Kidney (tissue), 14 donors: ENCODE results near the gene LRCOL1. TPM values are rescaled to one million over a fixed set of nuclear protein-coding genes. Genes with fewer than 3 reads are reported as not detected.

Experiments used
- DNase-seq, 5 donors: peaks; one replicate each; pipeline ENCODE4 v3.0.0-alpha.2; 2013 to 2020
- FAIRE-seq: peaks from 2 replicates; lab custom pipeline; 2012; peaks lifted over from hg19 to GRCh38; lab: Jason Lieb, UNC
- H3K27ac ChIP-seq, 2 donors: one replicate each; pipeline ENCODE4 v1.7.0; 2013; ENCODE audit warnings: low read depth in 2 of 2, low read length in 2 of 2, inconsistent platforms in 1 of 2
- H3K27me3 ChIP-seq: one replicate; pipeline ENCODE4 v1.7.1; 2013; ENCODE audit warnings: low read length, inconsistent platforms; ENCODE audit not compliant: control insufficient read depth, insufficient read depth
- H3K36me3 ChIP-seq, 3 donors: one replicate each; pipeline versions ENCODE4 v1.7.0 to v1.7.1; 2013; ENCODE audit warnings: low read length in 3 of 3, control low read depth in 1 of 3, inconsistent platforms in 1 of 3; ENCODE audit not compliant: insufficient read depth in 3 of 3, control insufficient read depth in 2 of 3
- H3K4me1 ChIP-seq, 3 donors: one replicate each; pipeline versions ENCODE4 v1.7.0 to v1.7.1; 2013; ENCODE audit warnings: low read length in 3 of 3, inconsistent platforms in 1 of 3, low read depth in 1 of 3; ENCODE audit not compliant: control insufficient read depth in 2 of 3, insufficient read depth in 2 of 3
- H3K4me3 ChIP-seq, 3 donors: one replicate each; pipeline versions ENCODE4 v1.7.0 to v1.8.1; 2013; ENCODE audit warnings: low read length in 3 of 3, control low read depth in 1 of 3, inconsistent platforms in 1 of 3
- H3K9ac ChIP-seq, 3 donors: one replicate each; pipeline versions ENCODE4 v1.7.0 to v1.7.1; 2013; ENCODE audit warnings: low read length in 3 of 3, control low read depth in 1 of 3, inconsistent platforms in 1 of 3
- H3K9me3 ChIP-seq, 3 donors: one replicate each; pipeline versions ENCODE4 v1.7.0 to v1.7.1; 2013; ENCODE audit warnings: low read length in 3 of 3, control low read depth in 1 of 3, inconsistent platforms in 1 of 3; ENCODE audit not compliant: control insufficient read depth in 2 of 3, insufficient read depth in 1 of 3
- CTCF ChIP-seq: IDR thresholded peaks from 3 replicates; pipeline ENCODE4 v1.5.1; 2012; ENCODE audit warnings: mild to moderate bottlenecking, moderate library complexity, borderline replicate concordance; ENCODE audit not compliant: insufficient read depth; ENCODE audit errors: extremely low read depth
- intact Hi-C: fragments of 100-400 bp; cut with DNase I; formaldehyde crosslinking; loops from one replicate; pipeline ENCODE4 v1.11.1; 2022
- polyA plus RNA-seq: library from polyadenylated mRNA; stranded (reverse); fragments of 350-450 nt; fragmentation: Illumina TruSeq; extraction: RNeasy Lipid Tissue Mini Kit (QIAGEN cat#74804); gene quantifications from one replicate; pipeline ENCODE4 v1.2.3, GENCODE V29; 2014; ENCODE audit warnings: low read depth, low replicate concordance; ENCODE audit not compliant: insufficient read depth
- total RNA-seq: library from RNA; stranded (reverse); fragmentation: NEBNext Ultra II Directional; extraction: Animal tissue kit (Norgen Biotek cat#: 25700); gene quantifications from one replicate; pipeline ENCODE4 v1.2.1, GENCODE V29; 2021
- donor health status: control.
- donor health status: control.
- donor health status: control.
- donor health status: control.
- donor health status: control.
- donor health status: DM: yes; HTN: yes; CAD: no.
- donor health status: Normal renal cell carcinoma (clear cell type).

LRCOL1 gene
- total and polyA plus RNA-seq, 2 donors from 2014 or later: 1.0 to 1.8 TPM

GRCh38 chr12:132583736-132584135 is 26.6 kb downstream of the LRCOL1 start:
- intact Hi-C loops: no loop called here
- no peaks in the 10 kb centered on the region for H3K36me3 ChIP-seq
- peak in 4 of 5 donors; percentile 43 to 68 (median 61) for DNase-seq
- H3K27ac ChIP-seq: no peak overlapping the region
- TF ChIP-seq CTCF: no peak
- no peaks in the 10 kb centered on the region for H3K27me3 ChIP-seq
- no peak for FAIRE-seq
- no peak overlapping the region for H3K4me3 ChIP-seq
- no peaks in the 10 kb centered on the region for H3K9me3 ChIP-seq
- H3K4me1 ChIP-seq: no peaks in the 10 kb centered on the region
- no peak overlapping the region for H3K9ac ChIP-seq

GRCh38 chr12:132583411-132583710 is 27.0 kb downstream of the LRCOL1 start:
- H3K4me3 ChIP-seq: no peak overlapping the region
- no peak overlapping the region for H3K9ac ChIP-seq
- H3K27ac ChIP-seq: no peak overlapping the region
- no peaks in the 10 kb centered on the region for H3K4me1 ChIP-seq
- peaks cover 0 to 3% (median 0%) of the 10 kb centered on the region in 3 donors for H3K36me3 ChIP-seq
- peak in 2 of 5 donors; percentile 47 to 54 for DNase-seq
- intact Hi-C loops: no loop called here
- FAIRE-seq: no peak
- no peaks in the 10 kb centered on the region for H3K9me3 ChIP-seq
- no peak for TF ChIP-seq CTCF
- no peaks in the 10 kb centered on the region for H3K27me3 ChIP-seq

- TF ChIP-seq CTCF: no peak
- intact Hi-C loops: no loop called here
- H3K9me3 ChIP-seq: no peaks in the 10 kb centered on the region
- H3K36me3 ChIP-seq: peaks cover 2 to 9% (median 2%) of the 10 kb centered on the region in 3 donors
- H3K27ac ChIP-seq: no peak overlapping the region
- no peaks in the 10 kb centered on the region for H3K27me3 ChIP-seq
- H3K4me3 ChIP-seq: no peak overlapping the region
- peak in 1 of 5 donors; percentile 19 for DNase-seq
- FAIRE-seq: no peak
- H3K9ac ChIP-seq: no peak overlapping the region
- no peaks in the 10 kb centered on the region for H3K4me1 ChIP-seq
These were observed 27.6 kb downstream of the LRCOL1 start for GRCh38 chr12:132582582-132583410.
